Fibroblast of the aortic adventitia (primary cell): ENCODE measurements around the gene MUC16. TPM values are rescaled to one million over a fixed set of nuclear protein-coding genes. Genes with fewer than 3 reads are reported as not detected.
"Not testable (repeated sequence)": the region's sequence is repeated elsewhere in the genome, so short reads cannot be mapped to it uniquely, and the experiment has no call there.

Source experiments
- DNase-seq: peaks from one replicate; pipeline ENCODE4 v3.0.0-alpha.2; 2010; ENCODE audit warnings: low read depth
- H3K4me3 ChIP-seq: 2 replicates; pipeline ENCODE4 v1.5.1; 2011; ENCODE audit warnings: low read depth, mild to moderate bottlenecking, control low read depth, low read length, moderate library complexity
- total RNA-seq: library from RNA; depleted of rRNA; stranded (reverse); fragments of >200 nt; gene quantifications from 2 replicates; pipeline ENCODE4 v1.2.3, GENCODE V29; 2012; ENCODE audit warnings: low replicate concordance
- TF ChIP-seq, protein P1 (sequence below): IDR thresholded peaks from 2 replicates; pipeline ENCODE4 v1.5.1; 2011; ENCODE audit warnings: mild to moderate bottlenecking, low read length, control low read depth, inconsistent platforms; ENCODE audit not compliant: insufficient read depth

MUC16 gene
- total RNA-seq: not detected in 2 replicates

DNA sequence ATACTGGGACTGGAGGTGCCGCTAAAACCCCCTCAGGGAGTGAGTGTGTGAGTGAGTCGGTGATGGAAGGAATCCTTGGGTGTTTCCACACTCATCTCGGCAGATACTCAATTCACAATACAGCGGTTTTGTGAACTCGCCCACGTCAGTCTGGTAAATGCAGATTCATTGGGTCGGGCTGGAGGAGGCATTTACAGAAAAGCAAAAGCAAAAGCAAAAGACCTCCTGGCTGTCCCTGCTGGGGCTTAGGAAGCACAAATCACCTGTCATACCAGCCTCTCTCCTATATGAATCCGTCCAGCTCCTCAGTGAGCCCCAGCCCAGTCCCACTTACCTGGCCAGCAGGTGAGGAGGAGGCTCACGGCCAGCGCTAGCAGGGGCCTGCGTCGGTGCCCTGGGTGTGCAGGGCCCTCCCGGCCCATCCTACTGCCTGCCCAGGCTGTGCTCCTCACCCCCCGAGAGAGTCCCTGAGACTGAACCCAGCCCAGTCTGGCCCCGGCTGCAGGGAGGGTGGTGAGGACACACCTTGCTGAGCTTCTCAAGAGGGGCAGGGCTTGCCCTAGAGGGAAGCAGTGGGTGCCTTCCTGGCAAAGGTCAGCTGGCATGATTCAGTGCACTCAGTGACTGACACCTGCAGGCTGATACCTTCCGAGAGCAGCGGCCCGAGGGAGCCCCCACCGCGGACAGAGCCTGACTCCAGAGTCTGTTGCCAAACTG is at the start of gene MUC16:
MUC16 (minus strand) TSS at position 475 of the 717 bp plus-strand sequence.
- no peak for DNase-seq
- TF ChIP-seq, protein P1, sequence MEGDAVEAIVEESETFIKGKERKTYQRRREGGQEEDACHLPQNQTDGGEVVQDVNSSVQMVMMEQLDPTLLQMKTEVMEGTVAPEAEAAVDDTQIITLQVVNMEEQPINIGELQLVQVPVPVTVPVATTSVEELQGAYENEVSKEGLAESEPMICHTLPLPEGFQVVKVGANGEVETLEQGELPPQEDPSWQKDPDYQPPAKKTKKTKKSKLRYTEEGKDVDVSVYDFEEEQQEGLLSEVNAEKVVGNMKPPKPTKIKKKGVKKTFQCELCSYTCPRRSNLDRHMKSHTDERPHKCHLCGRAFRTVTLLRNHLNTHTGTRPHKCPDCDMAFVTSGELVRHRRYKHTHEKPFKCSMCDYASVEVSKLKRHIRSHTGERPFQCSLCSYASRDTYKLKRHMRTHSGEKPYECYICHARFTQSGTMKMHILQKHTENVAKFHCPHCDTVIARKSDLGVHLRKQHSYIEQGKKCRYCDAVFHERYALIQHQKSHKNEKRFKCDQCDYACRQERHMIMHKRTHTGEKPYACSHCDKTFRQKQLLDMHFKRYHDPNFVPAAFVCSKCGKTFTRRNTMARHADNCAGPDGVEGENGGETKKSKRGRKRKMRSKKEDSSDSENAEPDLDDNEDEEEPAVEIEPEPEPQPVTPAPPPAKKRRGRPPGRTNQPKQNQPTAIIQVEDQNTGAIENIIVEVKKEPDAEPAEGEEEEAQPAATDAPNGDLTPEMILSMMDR: no peak
- H3K4me3 ChIP-seq: no peak within 1 kb of the TSS

DNA sequence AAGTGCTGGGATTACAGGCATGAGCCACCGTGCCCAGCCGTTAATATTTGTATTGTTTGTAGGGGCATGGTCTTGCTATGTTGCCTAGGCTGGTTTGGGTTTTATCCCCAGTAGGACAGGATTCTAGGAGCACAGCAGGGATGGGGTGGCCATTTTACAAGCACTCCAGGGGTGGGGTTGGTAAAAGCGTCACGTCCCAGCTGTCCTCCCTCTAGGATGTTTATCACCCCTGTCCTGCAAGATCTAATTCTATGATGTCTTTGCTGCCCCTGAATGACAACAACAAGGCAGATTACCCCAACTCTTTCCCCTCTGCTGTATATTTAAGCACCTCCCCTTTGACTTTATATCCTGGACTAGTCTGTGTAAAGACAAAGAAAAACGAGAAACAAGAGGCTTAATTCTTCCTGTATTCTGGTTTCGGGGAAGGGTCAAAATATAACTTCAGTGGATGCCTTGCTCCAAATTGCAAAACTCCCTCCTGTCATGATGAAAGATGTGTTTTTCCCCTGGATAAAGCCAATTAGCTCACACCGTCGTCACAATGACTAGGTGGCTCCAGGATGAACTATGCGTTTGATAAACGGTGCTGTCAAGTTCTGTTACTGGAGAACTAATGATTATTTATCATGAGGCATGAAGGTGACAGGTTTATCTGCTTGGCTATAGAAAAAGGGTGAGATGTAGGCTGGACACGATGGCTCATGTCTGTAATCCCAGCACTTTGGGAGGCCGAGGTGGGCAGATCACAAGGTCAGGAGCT is 48.9 kb upstream of the MUC16 start:
- TF ChIP-seq, protein P1: no peak
- DNase-seq: no peak
- no peak overlapping the region for H3K4me3 ChIP-seq

DNA sequence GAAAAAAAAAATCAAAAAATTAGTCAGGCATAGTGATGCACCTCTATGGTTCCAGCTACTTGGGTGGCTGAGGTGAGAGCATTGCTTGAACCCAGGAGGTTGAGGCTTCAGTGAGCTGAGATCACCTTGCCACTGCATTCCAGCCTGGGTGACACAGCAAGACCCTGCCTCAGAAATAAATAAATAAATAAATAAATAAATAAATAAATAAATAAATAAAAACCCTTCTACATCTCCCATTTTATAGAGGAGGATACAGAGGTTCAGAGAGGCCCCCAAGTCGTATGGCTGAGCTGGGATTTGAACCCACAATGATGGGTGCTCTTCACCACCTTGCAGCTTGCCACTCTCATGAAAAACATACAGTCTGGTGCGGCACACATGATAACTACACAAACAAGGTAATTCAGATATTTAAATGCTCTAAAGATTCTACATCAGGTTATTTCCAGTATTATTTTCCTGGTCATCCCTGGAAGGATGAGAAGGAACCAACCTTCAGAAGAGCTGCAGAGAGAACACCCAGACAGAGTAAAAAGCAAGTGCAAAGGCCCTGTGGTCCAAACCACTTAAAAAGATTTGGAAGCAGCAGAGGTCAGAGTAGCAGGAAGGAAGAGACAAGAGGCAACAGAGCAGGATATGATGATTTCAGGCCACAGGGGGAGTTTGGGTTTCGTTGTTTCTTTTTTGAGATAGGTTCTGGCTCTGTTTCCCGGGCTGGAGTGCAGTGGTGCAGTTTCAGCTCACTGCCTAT is 47.5 kb upstream of the MUC16 start:
- DNase-seq: no peak
- H3K4me3 ChIP-seq: no peak overlapping the region
- TF ChIP-seq, protein P1: no peak

DNA sequence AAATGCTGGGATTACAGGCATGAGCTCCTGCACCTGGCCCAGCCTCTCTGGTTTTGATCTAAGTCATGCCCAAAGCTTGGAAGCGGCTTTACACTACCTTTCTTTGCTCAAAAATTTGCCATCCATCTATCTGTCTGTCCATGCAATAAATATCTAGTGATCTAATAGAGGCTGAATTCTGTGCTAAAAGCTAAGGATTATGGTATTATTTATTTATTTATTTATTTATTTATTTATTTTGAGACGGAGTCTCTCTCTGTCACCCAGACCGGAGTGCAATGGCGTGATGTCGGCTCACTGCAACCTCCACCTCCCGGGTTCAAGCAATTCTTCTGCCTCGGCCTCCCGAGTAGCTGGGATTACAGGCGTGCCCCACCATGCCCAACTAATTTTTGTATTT is 45.9 kb upstream of the MUC16 start:
- not testable (repeated sequence) for DNase-seq, H3K4me3 ChIP-seq

DNA sequence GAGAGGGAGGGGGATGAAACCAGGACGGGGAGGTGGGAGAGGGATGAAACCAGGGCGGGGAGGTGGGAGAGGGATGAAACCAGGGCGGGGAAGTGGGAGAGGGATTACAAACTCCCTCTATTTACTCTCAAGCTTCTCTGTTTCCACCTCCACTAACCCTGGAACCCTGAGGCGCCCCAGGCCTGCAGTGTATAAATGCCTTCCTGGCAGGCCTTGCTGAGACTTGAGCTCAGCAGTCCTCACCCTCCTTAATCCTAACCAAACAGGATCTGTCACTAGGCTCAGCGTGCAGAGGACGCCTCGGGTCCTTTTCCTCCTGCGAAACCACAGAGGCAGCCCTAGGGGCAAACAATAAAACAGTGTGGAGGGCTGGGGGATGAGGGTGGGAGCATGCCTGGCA is 44.6 kb upstream of the MUC16 start:
- DNase-seq: no peak
- no peak overlapping the region for H3K4me3 ChIP-seq
- TF ChIP-seq, protein P1: no peak

DNA sequence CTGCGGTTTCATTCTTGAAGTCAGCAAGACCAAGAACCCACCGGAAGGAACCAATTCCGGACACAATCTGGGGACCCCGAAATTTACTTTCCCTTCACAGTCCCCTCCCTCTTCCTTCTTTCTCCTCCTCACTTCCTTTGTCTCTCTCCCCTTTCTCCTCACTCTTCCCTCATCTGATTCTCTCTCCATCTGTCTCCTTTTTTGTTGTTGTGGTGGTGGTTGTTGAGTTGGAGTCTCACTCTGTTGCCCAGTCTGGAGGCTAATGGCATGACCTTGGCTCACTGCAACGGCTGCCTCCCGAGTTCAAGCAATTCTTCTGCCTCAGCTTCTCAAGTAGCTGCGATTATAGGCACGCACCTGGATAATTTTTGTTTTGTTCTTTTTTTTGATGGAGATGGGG is 44.0 kb upstream of the MUC16 start:
- no peak overlapping the region for H3K4me3 ChIP-seq
- no peak for DNase-seq
- TF ChIP-seq, protein P1: no peak

DNA sequence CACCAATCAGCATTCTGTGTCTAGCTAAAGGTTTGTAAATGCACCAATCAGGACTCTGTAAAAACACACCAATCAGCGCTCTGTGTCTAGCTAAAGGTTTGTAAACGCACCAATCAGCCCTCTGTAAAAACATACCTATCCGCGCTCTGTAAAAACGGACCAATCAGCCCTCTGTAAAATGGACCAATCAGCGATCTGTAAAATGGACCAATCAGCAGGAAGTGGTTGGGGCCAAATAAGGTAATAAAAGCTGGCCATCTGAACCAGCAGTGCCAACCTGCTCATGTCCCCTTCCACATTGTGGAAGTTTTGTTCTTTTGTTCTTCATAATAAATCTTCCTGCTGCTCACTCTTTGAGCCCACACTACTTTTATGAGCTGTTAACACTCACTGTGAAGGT is 43.5 kb upstream of the MUC16 start:
- not testable (repeated sequence) for H3K4me3 ChIP-seq, DNase-seq
